ENCODE data around the gene TRPC3.
"Not testable (repeated sequence)": the region's sequence is repeated elsewhere in the genome, so short reads cannot be mapped to it uniquely, and the experiment has no call there.

TRPC3 gene

GRCh38 chr4:121946644-121947043 lies 5.2 kb downstream of the TRPC3 start:
- no peak for DNase-seq (ENCODE audit: low read depth)

- no peak for DNase-seq (ENCODE audit: low read depth)
These were observed 7.9 kb downstream of the TRPC3 start for GRCh38 chr4:121943941-121944340.

DNA sequence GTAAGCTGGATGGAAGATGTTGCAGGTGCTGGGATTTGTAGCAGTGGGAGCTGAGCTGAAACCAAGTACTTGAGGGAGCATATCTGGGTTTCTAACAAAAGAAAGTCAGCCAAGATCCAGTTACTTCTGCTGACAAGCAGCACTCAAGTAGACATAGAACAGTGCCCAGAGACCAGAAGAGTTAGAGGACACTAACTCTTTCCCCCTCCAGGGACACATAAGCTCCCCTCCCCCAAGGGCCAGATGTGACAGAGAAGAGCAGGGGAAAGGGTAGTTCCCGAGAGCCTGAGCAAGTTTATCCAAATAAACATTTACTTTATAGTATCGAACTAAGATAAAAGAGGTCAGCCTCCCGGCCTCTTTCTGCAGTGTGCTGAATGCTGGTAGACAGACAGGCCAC lies 12.2 kb downstream of the TRPC3 start:
- DNase-seq (ENCODE audit: low read depth), result no peak

- DNase-seq (ENCODE audit: low read depth), result no peak
These were observed 13.4 kb downstream of the TRPC3 start for GRCh38 chr4:121938282-121939092.

DNA sequence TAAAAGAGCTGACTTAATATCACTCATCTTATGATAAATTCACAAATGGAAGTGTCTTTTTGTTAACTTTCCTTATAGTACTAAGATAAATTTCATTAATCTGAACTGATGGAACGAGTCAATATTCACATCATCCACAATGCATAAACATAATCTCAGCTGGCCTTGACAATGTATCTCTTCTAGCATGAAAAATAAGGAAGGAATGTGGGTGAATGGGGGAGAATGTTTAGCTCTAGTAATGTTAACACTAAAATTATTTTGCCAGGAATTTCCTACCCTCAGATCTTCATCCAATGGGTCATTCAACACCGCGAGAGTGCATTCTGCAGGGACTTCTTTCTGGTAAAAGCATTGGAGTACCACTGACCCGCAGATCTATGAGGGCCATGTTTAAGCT lies 15.8 kb downstream of the TRPC3 start:
- no peak for DNase-seq (ENCODE audit: low read depth)

- no peak for DNase-seq (ENCODE audit: low read depth)
These were observed 17.2 kb downstream of the TRPC3 start for GRCh38 chr4:121934635-121935034.

DNA sequence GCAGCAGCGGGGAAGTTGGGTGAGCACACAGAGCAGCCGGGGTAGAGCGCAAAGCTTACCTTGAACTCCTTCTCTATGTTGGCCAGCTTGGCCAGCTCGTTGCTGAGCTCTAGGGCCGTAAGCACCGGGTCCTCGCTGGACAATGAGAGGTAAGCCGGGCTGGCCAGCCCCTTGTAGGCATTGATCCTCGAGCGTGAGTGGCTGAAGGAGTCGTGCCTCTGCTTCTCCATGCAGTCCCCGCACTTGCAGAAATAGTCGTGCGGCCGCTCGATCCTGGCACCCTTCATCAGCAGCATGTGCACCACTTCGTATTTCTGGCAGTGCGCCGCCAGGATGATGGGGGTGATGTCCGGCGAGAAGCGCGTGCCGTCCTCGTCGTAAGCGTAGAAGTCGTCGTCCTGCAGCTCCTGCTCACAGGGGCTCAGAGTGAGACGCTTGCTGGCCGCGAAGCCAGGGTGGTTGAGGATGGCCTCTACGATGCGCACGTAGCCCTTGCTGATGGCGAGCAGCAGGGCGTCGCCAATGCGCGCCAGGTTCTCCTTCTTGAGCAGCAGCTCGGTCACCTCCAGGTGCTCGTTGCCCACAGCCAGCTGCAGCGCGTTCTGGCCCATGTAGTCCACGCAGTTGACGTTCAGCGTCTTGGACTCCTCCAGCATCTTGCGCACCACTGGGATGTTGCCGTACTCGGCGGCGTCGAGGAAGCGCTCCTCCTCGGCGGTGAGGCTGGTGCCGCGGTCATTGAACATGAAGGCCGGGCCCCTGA lies 19.5 kb downstream of the TRPC3 start:
- no peak for DNase-seq (ENCODE audit: low read depth)

DNA sequence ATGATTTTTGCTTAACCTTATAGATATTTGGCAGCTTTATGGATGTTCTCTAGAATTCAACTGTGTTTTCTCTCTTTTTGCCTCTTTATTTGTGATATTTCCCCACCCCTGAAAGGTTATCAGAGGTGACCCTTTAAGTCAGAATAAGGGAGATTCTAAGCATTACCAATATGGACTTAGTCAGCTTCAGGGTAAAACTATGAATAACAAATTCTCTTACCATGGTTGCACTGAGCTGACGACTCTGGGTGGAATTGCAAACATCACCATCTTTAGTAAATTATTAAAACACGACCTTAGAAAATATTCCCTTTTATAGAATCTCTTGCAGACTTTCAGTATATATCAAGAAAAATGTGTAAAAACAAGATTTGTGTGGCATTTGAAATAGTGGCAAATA lies 21.6 kb downstream of the TRPC3 start:
- DNase-seq (ENCODE audit: low read depth), result no peak

DNA sequence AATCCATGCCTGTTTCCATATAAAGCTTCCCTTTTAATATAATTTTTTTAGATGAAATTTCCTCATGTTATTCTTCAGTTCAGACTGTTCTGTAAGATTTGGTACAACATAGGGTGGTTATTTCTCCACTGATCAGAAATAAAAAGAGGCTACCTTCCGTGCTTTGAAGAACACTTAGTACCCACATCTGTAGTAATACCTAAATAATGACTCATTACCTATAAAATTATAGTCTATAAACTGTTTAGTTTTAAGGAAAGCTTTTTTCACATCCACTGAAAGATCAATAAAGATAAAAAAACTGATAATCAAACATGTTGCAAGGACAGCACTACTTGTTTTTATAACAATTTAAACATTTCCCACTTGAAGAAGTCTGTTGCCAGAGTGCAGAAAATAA lies 23.9 kb downstream of the TRPC3 start:
- no peak for DNase-seq (ENCODE audit: low read depth)

- DNase-seq (ENCODE audit: low read depth), result not testable (repeated sequence)
These were observed 25.4 kb downstream of the TRPC3 start for GRCh38 chr4:121926490-121926889.

DNA sequence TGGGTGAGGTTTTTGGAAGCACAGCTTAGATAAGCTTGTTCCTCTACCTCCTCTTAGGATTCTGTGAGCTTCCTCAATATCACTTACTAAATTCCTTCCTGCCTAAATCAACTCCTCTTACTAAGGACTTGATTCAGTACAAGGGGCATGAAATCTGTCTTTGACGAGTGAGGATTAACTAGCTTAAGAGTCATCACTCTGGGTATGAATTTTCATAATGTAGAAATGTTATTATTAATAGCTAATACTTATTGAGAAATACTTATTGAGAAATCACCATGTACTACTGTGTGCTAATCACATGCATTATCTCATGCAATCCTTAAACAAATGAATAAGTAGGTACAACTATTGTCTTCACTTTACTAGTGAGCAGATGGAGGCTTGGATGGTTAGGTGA lies 28.6 kb downstream of the TRPC3 start:
- DNase-seq (ENCODE audit: low read depth), result no peak

- no peak for DNase-seq (ENCODE audit: low read depth)
These were observed 38.2 kb downstream of the TRPC3 start for GRCh38 chr4:121913667-121914066.

- DNase-seq (ENCODE audit: low read depth), result no peak
These were observed 43.5 kb downstream of the TRPC3 start for GRCh38 chr4:121908346-121908745.

DNA sequence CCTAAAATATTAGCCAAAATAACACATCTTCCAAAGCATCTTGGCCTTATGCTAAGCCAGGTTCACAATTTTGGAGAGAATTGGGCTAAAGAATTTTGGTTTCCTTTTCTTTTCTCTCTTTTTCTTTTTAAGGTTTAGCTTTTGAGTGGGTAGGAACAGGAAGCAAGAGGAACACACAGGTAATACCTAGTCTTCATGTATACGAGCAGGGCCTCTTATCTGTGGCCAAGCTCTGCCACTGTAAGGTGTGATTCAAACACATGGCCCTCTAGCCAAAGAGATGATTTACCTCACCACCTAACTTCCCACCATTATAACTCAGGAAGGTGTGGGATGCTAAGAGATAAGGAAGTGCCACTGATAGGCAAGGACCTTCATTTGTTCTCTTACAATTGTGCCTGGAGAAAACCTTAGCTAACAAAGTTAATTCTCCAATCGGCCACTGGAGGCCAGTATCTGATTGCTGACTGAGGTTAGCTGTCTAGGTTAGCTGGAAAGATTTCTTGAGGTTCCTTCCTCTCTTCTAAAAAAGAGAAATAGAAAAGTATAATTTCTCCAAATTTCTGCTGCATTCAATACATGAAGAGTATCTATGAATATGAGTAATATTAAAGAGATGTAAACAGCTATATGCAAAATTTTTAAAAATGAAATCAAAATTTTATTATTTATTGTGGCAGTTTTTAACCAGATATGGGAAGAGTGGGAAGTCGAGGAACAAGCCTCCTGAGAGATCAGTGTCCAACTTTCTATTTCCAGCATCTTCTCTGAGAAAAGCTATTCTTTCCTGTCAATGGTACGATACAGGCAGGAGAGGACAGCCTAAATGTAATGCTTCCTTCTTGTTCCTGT lies 51.5 kb downstream of the TRPC3 start:
- peak; percentile 6 for DNase-seq (ENCODE audit: low read depth)

DNA sequence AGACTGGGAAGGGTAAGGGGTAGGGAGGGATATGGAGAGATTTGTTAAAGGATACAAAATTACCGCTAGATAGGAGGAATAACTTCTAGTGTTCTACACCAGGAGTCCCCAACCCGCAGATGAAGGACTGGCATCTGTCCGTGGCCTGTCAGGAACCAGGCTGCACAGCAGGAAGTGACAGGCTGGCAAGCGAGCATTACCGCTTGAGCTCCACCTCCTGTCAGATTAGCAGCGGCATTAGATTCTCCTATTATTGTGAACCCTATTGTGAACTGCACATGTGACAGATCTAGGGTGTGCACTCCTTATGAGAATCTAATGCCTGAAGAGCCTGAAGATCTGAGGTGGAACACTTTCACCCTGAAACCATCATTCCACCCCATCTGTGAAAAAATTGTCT lies 53.7 kb downstream of the TRPC3 start:
- no peak for DNase-seq (ENCODE audit: low read depth)

DNA sequence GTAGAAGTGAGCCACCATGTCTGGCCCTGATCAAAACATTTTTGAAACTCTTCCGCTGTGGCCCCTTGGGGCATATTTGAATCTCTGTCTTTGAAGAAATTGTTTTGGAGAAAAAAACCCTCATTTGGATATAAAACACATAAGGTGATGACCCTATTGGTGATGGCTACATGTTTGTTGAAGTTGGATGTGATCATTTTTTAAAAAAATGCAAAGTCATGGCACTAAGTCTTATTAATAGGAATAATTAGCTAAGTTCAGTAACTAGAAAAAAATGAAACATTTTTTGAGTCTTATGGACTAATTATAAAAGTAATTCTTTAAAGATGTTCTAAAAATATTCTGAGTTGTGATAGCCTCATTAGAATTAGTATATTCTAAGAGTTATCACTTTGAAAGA lies 63.7 kb downstream of the TRPC3 start:
- DNase-seq (ENCODE audit: low read depth), result no peak

- no peak for DNase-seq (ENCODE audit: low read depth)
These were observed 66.7 kb downstream of the TRPC3 start for GRCh38 chr4:121885115-121885514.

- DNase-seq (ENCODE audit: low read depth), result no peak
These were observed 70.7 kb downstream of the TRPC3 start for GRCh38 chr4:121881158-121881557.

DNA sequence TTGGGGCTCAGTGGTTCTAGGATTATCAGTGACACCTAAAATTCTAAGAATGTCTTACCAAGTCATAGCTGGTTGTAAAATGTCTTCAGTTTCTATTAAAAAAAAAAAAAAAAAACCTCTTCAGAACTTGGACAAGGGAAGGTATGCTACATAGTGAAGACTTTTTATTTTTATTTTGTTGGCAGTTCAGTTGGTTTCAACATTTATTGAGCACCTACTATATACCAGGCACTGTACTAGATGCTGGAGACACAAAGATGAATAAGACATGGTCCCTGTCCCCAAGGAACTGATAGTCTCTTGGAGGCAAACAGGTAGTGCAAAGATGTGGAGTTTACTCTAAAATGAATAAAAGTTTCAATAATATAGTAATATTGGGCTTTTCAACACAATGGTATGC lies 72.7 kb downstream of the TRPC3 start:
- DNase-seq (ENCODE audit: low read depth), result no peak

DNA sequence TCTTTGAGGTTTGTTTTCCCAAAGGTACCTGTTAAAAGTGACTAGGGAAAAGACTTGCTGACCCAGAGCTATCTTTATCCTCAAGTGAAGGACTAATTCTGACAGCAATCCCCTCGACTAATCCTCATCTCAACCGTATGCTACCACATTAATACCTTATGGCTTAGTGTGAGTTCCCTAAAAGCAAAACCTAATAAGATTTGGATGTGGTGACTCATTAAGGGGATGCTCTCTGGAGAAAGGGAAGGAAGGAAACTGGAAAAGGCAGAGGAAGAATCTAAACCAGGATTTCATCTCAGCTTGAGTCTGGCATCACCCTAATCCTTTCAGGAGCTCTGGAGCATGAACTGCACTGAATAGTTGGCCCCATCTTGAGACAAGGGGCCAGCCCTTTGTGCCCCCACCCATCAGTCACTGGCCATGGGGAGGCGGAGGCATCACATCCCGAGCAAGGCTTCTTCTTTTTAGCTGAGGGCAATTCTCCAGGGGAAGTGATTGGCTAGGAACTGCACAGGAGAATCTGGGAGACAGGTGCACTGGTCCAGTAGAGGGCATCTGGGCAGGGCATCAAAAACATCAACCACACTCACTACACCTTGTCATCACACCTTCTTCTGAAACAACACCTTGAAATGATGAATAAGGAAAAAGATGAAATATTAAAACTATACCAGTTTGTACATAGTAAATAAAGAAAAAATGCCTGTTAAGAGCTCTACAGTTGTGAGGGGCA lies 74.7 kb downstream of the TRPC3 start:
- no peak for DNase-seq (ENCODE audit: low read depth)

- DNase-seq (ENCODE audit: low read depth), result no peak
These were observed 75.8 kb downstream of the TRPC3 start for GRCh38 chr4:121876070-121876469.

DNA sequence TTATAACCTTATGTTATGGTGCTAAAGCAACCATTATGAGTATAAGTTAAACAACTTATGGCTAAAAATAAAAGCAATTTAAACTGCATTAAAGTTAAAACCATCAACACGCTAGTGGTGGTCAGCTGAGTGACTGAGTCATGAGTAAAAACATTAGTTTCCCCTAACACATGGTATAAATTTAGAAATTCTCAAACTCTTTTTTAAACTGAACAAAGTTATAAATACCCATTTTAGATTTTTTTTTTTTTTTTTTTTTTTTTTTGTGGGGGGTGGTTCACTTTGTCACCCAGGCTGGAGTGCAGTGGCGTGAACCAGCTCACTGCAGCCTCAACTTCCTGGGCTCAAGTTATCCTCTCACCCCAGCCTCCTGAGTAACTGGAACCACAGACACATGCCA lies 76.2 kb downstream of the TRPC3 start:
- DNase-seq (ENCODE audit: low read depth), result no peak

Data from activated T-helper 9 cell treated with anti-CD3 and anti-CD28 coated beads, Interleukin-2, amount 50 U/mL, for 16 hours (primary cell).